AG10803 (cell line): ENCODE measurements around the gene PRDM5.

ENCODE experiments used
- DNase-seq: peaks from one replicate; pipeline ENCODE4 v3.0.0; 2010; ENCODE audit warnings: low read depth
- H3K4me3 ChIP-seq: 2 replicates; pipeline ENCODE4 v1.5.1; 2011; ENCODE audit warnings: mild to moderate bottlenecking, low read length, control low read depth
- CTCF ChIP-seq: conservative IDR thresholded peaks from 2 replicates; pipeline ENCODE4 v1.5.1; 2011; ENCODE audit warnings: mild to moderate bottlenecking, low read length, control low read depth, inconsistent platforms

PRDM5 gene

GRCh38 chr4:120922381-120923206 is at the start of gene PRDM5:
Gene PRDM5 (minus strand): TSS chr4:120922726. CDS start chr4:120922608, 118 bp downstream.
- DNase-seq, result peak; percentile 54
- peak; percentile 32 for TF ChIP-seq CTCF
- H3K4me3 ChIP-seq, result peak within 1 kb of the TSS; percentile 66

- DNase-seq, result no peak
- H3K4me3 ChIP-seq, result no peak overlapping the region
- TF ChIP-seq CTCF, result no peak
These were observed 49.4 kb upstream of the PRDM5 start for GRCh38 chr4:120971884-120972283.

- no peak for DNase-seq
- TF ChIP-seq CTCF, result no peak
- no peak overlapping the region for H3K4me3 ChIP-seq
These were observed 43.4 kb upstream of the PRDM5 start for GRCh38 chr4:120965938-120966337.

- no peak for DNase-seq
- TF ChIP-seq CTCF, result no peak
- no peak overlapping the region for H3K4me3 ChIP-seq
These were observed 42.1 kb upstream of the PRDM5 start for GRCh38 chr4:120964596-120964995.

GRCh38 chr4:120963449-120963848 is 40.9 kb upstream of the PRDM5 start:
- no peak for TF ChIP-seq CTCF
- DNase-seq, result no peak
- no peak overlapping the region for H3K4me3 ChIP-seq

GRCh38 chr4:120960656-120961267 is 38.2 kb upstream of the PRDM5 start:
- no peak for TF ChIP-seq CTCF

GRCh38 chr4:120948382-120948781 is 25.9 kb upstream of the PRDM5 start:
- TF ChIP-seq CTCF, result no peak
- DNase-seq, result no peak
- H3K4me3 ChIP-seq, result no peak overlapping the region

More at GRCh38 chr4:120960656-120961267, 38.2 kb upstream of the PRDM5 start:
- no peak for DNase-seq
- no peak overlapping the region for H3K4me3 ChIP-seq
